HG03521 (cell line): ENCODE results near the gene LMO2.

ENCODE experiments used
- ATAC-seq: cut with Tn5 transposase; IDR thresholded peaks from one replicate; pipeline ENCODE4 v1.9.1; 2021; ENCODE audit warnings: mild to moderate bottlenecking, moderate library complexity; ENCODE audit not compliant: unreplicated experiment

LMO2 gene

DNA sequence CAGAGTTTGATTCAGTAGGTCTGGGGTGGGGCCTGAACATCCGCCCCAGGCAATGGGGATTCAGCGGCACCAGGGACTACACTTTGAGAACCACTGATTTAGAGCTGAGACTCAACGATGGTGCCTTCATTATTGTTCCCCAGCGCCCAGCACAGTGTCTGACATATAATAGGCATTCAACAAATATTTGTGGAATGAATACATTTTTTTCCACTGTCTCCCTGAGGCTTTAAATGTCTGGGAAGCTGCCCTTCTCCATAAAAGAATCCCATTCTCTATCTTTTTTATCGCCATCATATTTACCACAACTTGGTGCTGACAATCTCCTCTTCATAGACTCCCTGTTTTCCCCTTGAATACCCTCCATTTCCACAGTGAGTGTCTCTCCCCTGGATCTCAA, 23.6 kb upstream of the LMO2 start:
- ATAC-seq = no peak

DNA sequence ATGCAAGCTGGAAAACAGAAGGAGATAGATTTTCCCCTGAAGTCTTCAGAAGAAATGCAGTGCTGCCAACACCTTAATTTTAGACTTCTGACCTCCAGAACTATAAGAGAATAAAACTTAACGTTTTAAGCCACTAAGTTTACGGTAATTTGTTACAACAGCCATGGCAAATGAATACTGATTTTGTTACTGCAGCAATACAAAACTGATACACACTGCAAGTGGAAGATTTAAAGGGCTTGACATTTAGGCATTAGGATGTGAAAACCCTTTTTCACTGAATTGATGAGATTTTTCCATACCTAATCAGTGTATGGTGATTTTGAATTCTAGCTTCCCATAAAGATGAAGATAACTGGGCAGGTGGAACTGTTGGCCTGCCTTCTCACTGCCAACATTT, 22.1 kb upstream of the LMO2 start:
- ATAC-seq = no peak

DNA sequence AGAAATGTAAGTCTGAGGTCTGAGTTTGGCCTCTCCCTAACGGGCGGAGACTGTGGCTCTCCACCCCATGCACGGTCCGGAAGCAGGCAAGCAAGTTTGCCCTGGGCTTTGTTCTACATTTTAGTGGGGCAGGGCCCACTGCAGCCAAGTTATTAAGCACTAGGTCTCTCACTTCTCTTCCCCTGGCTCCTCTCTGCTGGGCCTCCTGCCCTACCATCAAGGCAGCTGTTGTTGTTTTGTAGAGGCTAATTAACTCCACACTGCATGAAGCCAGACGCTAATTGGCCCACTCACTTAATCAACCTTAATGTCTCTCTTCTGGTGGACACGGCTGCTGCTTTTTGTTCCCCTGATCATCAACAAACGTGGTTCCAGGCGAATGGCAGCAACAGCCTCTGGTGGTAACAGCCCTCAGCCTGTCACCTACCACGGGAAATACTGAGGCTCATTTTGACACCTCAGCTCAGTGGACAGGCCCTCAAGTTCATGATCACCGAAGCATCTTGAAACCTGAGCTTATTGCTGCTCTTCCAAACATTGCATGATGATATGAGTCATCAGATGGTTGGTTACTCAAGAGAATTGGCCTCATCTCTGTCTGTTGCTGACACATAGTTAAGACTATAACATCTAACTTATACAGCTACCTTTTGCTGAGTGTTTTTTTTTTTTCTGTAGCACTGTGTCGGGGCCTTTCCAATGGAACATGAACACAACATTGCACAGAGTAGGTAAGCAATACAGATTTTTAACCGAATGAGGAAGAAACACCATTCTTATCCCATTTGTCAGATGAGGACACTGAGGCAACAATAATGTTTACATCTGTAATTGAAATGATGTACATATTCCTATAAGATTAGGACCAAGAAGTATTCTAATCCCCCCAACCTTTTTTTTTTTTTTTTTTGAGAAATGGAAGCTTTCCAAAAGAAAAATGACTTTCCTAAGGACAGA, 20.8 kb upstream of the LMO2 start:
- peak; percentile 77 for ATAC-seq

DNA sequence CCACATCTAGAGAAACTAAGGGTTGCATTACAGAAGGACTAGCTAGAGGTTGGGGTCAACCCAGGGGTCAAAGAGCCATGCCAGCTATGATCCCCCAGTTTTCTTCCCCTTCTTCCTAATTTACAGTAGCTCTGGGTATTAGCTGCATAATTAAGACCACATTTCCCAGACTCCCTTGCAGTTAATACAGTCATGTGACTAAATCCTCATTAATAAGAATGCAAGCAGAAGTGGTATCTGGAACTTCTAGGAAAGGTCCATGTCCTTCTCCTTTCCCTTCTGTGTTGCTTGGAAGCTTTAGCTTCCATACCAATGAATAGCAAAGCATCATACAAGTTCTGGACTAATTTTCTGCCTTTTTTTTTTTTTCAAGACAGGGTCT, 19.1 kb upstream of the LMO2 start:
- no peak for ATAC-seq

DNA sequence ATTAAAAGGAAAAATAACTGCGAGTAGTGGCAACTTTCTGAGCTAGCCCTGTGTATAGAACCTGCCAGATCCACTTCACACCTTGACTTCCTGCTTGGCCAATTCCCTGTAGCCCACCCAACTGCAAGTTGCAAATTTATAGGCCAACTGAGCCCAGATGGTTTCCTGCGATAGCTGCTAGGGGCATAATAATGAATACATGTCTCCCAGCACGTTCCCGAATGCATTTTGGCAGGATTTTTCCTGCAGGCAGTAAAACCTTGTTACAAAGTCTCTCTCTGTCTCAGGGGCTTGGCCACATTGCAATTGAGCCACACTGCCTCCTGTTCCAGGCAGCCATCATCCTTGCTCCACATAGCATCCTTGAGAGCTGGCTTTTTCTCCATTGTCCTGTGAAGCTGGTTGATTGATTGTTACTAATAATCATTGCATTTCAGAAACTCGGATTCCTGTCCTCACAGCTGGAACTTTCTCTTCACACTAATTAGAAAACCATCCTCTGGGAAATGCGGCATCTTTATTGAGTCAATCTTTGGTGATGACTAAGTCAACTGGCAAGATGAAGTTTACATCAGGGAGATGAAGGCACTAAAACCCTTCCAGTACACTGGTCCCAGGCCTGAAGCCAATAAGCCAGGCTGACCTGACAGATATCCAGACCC, 18.6 kb upstream of the LMO2 start:
- ATAC-seq = no peak

DNA sequence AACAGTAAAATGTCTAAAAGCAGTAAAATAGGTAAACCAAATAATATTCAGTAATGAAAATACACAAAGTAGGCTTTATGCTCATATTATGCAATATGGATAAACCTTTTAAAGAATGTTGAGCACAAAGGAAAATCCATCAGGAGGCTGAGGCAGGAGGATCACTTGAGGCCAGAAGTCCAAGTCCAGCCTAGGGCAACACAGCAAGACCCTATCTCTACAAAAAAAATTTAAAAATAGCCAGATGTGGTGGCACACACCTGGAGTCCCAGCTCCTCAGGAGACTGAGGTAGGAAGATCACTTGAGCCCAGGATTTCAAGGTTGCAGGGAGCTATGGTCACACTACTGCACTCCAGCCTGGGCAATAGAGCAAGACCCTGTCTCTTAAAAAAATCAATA, 17.7 kb upstream of the LMO2 start:
- ATAC-seq = no peak

DNA sequence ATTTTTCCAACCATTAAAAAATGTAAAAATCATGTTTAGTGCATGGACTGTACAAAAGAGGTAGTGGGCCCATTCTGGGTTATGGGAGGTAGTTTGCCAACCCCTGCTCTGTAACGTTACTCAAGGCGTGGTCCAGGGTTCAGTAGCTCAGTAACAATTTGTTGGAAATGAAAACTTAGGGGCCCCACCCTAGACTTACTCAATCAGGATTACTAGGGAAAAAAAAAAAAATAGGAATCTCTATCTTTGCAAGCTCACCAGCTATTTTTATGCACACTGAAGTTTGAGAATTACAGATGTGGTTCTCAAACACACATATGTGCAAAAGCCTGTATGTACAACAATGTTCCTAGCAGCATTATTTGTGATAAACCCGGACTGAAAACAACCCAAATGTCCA, 17.3 kb upstream of the LMO2 start:
- no peak for ATAC-seq

DNA sequence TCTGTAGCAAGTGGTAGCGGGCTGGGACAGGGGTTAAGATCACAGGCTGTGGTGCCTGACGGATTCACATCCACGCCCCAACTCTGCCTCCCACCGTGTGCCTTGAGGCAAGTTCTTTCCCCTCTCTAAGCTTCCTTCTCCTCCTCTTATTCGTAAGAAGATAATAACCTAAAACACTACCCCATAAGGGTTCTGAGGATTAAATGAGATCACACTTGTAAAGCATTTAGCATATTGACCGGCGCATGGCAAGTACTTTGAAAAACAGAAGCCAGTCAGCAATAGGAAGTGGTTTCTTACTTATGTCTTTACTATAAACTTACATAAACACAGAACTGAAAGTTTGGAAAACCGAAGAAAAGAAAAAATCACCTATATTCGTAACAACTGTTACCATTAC, 15.5 kb upstream of the LMO2 start:
- no peak for ATAC-seq

DNA sequence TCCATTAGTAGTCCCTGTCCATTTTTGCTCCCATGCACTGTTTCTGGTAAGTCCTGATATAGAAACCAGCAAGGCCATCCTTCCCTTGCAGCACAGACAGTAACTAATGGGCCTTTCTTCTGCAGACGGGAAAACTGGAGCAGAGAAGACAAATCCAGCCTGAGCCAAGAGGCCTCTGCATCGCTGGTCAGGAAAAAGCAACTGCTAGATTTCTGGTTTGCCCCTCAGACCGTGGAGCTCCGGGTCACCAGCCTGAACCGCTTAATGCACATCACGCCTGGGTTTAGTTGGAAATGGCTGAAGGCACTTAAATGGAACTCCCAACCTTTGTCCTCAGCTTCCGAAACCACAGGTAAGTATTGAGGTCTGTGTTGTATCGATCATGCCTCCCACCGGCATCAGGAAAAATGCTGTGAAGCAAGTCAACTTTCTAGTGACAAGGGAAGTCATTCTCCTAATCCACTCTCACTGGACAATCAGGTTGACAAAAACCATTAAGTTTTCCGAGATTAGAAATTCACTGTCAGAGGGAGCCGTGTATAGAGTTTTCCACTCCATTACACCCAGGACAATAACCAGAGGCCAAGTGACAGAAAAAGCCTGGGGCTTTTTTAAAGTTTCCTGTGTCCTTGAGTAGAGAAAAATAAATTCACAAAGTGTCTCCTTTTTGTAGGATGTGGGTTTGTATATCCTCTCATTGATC, 14.8 kb upstream of the LMO2 start:
- no peak for ATAC-seq

DNA sequence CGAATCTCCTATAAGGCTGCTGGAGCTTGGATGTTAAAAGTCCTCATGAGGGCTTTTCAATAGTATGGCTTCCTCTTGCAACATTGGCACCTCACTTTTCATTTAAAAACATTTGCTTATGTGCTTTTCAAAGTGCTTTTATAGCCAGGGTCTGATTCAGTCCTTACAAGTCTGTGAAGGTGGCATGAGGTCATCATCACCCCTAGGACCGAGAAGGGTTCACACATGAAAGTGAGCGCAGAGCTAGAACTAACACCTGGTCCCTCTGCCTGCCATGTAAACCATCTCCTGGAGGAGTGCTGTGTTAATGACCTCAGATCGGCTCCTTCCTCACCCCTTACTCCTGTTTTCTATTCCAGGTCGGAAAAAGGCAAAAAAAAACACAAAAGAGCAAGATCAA, 12.2 kb upstream of the LMO2 start:
- no peak for ATAC-seq

DNA sequence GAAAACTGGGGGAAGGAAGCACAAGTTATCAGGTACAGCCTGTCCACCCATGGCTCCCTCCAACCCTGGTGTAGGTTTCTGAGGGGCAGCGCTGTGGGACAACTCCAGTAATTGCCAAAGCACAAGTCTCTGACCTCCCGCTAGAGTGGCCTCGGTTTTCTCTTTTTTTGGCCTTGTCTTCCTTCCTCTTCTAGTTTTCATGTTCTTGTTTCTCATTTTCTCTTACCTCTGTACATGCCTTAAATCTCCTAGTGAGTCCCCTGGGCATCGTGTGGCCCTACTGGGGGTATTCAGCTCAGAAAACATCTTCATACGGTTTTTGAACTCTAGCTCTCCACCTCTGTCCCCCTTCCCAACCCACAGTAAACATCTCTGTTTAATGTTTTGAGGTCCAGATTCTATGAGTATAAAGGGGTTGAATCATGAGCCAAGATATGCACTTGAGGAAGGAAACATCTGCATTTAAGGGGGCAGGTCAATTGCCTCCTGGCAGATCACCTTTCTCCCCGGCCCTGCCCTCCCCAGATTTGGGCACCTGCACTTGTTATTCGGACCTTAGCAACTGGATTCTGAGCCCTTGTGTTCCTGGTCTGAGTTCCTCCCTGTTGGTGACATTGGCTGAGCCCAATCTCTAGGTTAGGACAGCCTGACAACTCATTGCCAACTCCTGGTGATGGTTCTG, 8.4 kb upstream of the LMO2 start:
- no peak for ATAC-seq

DNA sequence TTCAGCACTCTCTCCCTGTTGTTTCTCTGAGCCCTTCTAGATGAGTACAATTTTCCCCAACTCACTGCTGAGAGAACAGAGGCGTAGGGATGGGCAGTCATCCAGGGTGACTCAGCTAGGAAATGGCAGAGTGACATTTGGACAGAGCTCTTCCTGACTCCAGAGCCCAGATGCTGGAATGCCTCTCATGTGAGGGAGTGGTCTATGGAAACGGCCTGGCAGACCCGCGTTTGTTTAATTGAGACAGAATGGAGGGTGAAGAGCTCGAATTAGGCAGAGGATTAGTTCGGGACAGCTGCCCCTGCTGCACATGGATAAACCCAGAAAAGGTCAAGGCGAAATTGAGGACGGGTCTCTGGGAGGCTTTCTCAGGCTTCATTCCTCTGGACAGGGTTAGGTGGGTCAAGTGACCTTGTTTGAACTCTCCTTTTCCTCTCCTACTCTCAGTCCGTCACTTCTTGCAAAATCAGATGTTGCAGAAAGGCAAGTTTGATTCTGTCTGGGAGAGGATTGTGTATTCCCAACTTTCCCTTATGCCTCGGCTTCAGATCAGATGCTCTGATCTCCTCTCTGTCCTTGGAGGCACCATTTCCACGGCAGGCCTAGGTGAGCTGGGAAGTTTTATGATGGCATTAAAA, 7.6 kb upstream of the LMO2 start:
- no peak for ATAC-seq

DNA sequence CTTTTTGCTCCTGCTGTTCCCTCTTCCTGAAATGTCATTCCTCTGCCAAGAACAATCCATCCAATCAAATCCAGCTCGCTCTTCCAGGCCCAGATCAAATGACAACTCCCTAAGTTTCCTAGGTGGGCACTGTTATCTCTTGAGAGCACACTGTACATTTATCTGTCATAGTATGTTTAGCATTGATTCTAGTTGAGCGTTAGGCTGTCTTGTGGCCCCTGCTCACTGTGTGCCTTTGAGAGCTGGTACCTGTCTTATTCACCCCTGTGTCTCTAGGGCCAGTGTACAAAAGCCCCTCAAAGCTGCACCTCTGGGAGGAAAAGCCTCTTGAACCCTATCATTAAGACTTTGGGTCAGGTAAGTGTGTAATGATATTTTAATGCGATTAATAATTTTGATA, 7.1 kb upstream of the LMO2 start:
- ATAC-seq = no peak

DNA sequence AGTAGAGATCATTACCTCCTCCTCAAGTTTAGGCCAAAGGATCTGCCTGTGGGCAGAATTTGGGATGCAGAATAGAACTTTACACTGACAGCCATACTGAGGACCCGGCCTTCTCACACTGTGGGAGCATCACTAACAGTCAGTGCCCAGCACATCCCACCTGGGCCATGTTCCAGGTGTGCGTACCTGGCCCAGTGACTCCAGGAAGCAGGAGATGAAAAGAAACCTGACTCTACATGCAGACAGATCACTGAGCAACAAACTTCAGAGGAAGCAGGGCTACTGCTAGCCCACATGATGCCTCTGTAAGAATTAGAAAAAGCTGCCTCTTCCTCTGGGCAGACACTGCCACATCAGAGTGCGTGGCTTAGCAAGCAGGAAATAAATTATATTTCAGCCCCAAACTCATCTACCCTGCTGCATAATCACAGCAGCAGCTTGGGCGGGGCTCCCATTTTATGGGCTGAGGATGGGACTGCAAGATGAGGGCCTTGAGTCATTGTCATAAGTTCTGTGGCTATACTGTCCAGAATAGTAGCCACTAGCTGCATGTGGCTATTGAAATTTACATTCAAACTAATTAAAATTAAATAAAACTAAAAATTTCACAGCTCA, 6.0 kb upstream of the LMO2 start:
- no peak for ATAC-seq

DNA sequence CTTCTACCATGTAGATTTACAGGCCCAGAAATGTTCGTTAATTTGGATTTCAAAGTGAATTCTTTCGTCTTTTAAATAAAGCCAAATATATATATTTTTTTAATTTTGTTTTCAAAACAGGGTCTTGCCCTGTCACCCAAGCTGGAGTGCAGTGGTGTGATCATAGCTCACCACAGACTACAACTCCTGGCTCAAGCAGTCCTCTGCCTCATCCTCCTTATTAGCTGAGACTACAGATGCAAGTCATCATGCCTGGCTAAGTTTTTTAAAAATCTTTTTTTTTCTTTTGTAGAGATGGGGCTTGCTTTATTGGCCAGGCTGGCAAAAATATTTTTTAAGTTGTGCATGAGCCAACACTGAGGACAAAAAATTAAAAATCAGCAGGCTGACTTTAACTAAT, 5.0 kb upstream of the LMO2 start:
- ATAC-seq = no peak

DNA sequence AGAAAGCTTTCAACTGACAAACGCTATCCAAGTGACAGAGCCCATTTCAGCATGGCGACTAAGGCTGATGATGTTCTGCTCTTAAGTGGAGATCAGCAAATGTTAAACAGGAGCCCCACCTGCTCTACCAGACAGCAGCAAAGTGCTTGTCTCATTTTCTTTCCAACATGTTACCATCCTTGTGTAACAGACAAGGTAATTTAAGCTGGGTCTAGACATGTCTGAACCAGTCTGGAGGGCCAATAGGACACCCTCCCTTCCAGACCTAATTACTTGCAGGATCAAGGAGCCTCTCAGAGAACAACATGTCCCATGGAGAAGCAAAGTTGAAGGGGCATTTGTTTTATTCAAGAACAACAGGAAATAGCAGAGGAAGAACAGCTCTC, 3.9 kb upstream of the LMO2 start:
- ATAC-seq = no peak

DNA sequence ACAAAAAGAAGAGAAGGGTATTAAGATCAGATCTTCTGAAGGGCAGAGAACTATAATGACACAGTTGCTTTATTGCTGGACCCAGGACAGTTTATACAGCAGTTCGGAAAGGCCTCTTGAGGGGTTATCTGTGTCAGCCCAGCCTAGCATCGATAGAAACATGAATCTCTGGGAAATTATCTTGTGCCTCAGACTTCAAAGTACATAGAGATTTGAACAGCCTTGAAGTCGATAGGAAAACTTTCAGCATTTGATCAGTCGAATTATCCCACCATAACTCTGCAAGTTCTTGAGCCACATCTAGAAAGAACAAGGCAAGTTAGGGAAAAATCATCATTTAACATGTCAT, 2.5 kb upstream of the LMO2 start:
- no peak for ATAC-seq

DNA sequence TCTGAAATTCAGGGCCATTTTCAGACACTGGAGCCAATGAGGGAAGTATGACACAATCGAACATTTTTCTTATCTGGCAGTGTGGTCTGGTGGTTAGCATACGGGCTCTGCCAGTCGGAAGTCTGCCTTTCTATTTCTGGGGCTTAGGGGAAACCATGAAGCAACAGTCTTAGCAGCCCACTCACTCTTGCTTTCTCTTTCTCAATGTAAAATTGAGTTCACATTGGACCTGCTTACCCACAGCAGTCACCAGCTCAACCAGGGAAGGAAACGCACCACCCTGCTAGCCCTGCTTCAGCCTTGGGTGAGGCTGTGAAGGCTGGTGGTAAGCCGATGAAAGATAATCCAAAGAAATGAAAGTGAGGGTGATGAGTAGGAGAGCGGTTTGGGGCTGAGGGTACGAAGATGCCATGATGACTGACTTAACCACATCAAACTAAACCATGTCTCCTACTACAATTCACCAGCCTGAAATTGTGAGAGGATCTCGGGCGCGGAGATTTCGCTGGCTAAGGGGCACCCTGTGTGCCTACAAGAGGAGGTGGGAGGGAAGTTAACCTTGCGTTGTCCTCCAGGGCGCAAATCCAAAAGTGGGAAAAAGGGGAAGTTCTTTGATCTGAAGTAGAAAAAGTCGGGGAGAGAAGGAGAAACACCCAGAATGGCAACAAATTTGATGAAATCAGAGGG, 2.0 kb upstream of the LMO2 start:
- ATAC-seq = peak; percentile 78

DNA sequence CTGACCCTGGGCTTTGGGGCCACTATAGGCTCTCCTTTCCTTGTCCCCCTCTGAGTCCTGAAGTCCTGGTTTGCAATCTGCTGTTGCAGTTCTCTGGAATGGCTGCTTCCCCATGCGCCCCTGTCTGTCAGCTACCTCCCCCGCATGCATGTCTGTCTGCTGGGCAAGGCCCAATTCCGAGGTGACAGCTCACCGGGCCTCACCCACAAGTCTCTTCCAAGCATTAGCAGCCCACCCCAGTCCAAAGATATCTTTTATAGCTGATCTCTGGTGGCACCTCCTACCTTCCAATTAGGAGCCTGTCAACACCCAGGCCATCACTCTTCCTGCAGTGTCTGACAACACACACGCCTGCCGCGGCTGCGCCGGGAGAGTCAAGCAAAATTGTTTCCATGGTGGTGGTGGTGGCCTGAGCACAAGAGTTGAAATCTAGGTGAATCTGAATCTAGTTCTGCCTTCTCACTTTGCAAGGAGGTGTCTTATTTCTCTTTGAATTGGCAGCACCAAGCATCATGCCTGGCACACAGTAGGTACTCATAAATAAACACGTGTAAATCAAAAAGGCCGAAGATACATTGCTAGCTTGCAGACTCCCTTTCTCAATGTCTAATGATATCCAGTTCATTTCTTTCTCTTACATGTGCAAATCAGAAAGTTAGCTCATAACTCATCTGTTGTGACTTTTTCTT, 1.2 kb upstream of the LMO2 start:
- ATAC-seq = no peak
